Heart left ventricle (tissue), 16 donors: ENCODE results near the gene CLDN18. TPM values are rescaled to one million over a fixed set of nuclear protein-coding genes. Genes with fewer than 3 reads are reported as not detected.
A peak's percentile ranks its signal among the peaks of the same experiment; 100 is the strongest.

ENCODE experiments used
- ATAC-seq, 4 donors: fragments of 200-7000 bp; cut with Tn5 transposase; one replicate each; pipeline ENCODE4 v1.9.1; 2020 to 2022; ENCODE audit warnings: moderate library complexity in 4 of 4, mild to moderate bottlenecking in 3 of 4, moderate number of reproducible peaks in 1 of 4
- DNase-seq, 5 donors: peaks; one replicate each; pipeline ENCODE4 v3.0.0-alpha.2; 2020
- H3K27ac ChIP-seq, 12 donors: fragments of 200-600 bp; sonication (generic) in 4 of 12; one replicate each; pipeline versions ENCODE4 v1.5.0 to v1.8.0; 2016 to 2022; ENCODE audit warnings: mild to moderate bottlenecking in 2 of 12
- H3K27me3 ChIP-seq, 9 donors: fragments of 200-600 bp; sonication (generic) in 2 of 9; one replicate each; pipeline versions ENCODE4 v1.5.1 to v1.8.0; 2016 to 2022; ENCODE audit warnings: mild to moderate bottlenecking in 3 of 9
- H3K36me3 ChIP-seq, 9 donors: fragments of 200-600 bp; sonication (generic) in 2 of 9; one replicate each; pipeline versions ENCODE4 v1.5.0 to v1.8.0; 2018 to 2022; ENCODE audit warnings: mild to moderate bottlenecking in 2 of 9
- H3K4me1 ChIP-seq, 12 donors: fragments of 200-600 bp; sonication (generic) in 4 of 12; one replicate each; pipeline versions ENCODE4 v1.5.0 to v1.8.0; 2016 to 2022; ENCODE audit warnings: mild to moderate bottlenecking in 3 of 12
- H3K4me3 ChIP-seq, 12 donors: fragments of 200-600 bp; sonication (generic) in 4 of 12; one replicate each; pipeline versions ENCODE4 v1.5.0 to v1.8.0; 2017 to 2022; ENCODE audit warnings: mild to moderate bottlenecking in 9 of 12, moderate library complexity in 4 of 12
- H3K9me3 ChIP-seq, 12 donors: fragments of 200-600 bp; sonication (generic) in 4 of 12; one replicate each; pipeline versions ENCODE4 v1.5.0 to v1.8.0; 2016 to 2022; ENCODE audit warnings: mild to moderate bottlenecking in 1 of 12
- POLR2A ChIP-seq, 2 donors: fragments of 450-650 bp; IDR thresholded peaks; one replicate each; pipeline ENCODE4 v1.6.1; 2017; ENCODE audit warnings: antibody characterized with exemption in 2 of 2, mild to moderate bottlenecking in 2 of 2, moderate library complexity in 2 of 2
- WGBS, 4 donors: extraction: QIAGEN DNeasy Blood & Tissue Kit in 2 of 4; methylation state at CpG; one replicate each; pipeline versions ENCODE4 v1.1.5 to v1.1.7; 2013 to 2018; 5-methylcytosine and 5-hydroxymethylcytosine counted together
- intact Hi-C, 10 donors: fragments of 100-400 bp; cut with DNase I; formaldehyde crosslinking; loops; one replicate each; pipeline versions ENCODE4 v1.11.1 to v1.14.2; 2022
- polyA plus RNA-seq, 2 donors: library from polyadenylated mRNA; stranded (reverse); fragments of 200-250 nt; gene quantifications; one replicate each; pipeline ENCODE4 v1.2.3, GENCODE V29; 2013
- total RNA-seq, 9 donors: library from RNA; depleted of rRNA in 2 of 9; stranded (reverse); fragments of >200 nt in 2 of 9; fragmentation: NEBNext Ultra II Directional in 3 of 9; extraction: Animal tissue kit (Norgen Biotek cat#: 25700) in 3 of 9; gene quantifications; one replicate each; pipeline versions ENCODE4 v1.1.0 to v1.2.4, GENCODE V29; 2016 to 2023
- TF ChIP-seq, protein P1 (sequence below), 12 donors: fragments of 200-600 bp; sonication (generic) in 4 of 12; IDR thresholded peaks; one replicate each; pipeline versions ENCODE4 v1.5.0 to v1.8.0; 2018 to 2022; ENCODE audit warnings: antibody characterized with exemption in 12 of 12, mild to moderate bottlenecking in 5 of 12
- donor health status: ischemic (EF 13 %, LVEDD 7.1; RV severe dilation, severe dysfunction).
- donor health status: healthy with polysubstance abuse.
- donor health status: DM: no; HTN: yes; CAD: no.
- donor health status: DM: no; HTN: no; CAD: no.
- donor health status: ischemic (EF 25% LVEDD 6.9; RV normal size, moderate dysfunction).
- donor health status: ischemic (EF 25% LVEDD 5.7; RV mildly dilated, moderate dysfunction).
- donor health status: healthy.
- donor health status: DM: yes; HTN: yes; CAD: no.
- donor health status: ischemic (EF 35%, LVEDD 5.7; RV mildly dilated, moderate dysfunction).
- donor health status: nonischemic (EF 11% LVEDD 7.7; RV severe dilation, severe dysfunction).
- donor health status: DM: yes; HTN: yes; CAD: no.
- donor health status: PGD.
- donor health status: ischemic (EF 29% LVEDD 5.4; RV normal size, mild dysfunction).
- donor health status: nonischemic (EF 23%, LVEDD 6.1; RV moderate dilation, normal function).

The CLDN18 gene
- total and polyA plus RNA-seq, 11 donors, result 0.01 TPM; not detected in 10

DNA sequence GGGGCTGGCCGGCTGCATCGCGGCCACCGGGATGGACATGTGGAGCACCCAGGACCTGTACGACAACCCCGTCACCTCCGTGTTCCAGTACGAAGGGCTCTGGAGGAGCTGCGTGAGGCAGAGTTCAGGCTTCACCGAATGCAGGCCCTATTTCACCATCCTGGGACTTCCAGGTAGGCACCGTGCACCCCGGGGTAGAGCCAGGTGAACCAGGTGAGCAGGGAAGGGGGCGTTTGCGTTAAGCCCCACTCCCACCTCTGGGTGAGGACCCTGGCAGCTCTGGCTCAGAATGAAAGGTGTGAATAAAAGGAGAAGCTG is 267 bp downstream of the CLDN18 start:
- intact Hi-C loops, result loop anchor here in 1 of 10 donors (5.0 kb wide), 1 partner anchor 107 kb away; the partner anchor contains the start of gene DZIP1L
- Histone ChIP-seq H3K4me1 (peaks cover 0 to 7% (median 0%) of the 10 kb centered on the region in 12 donors), H3K36me3 (no peaks in the 10 kb centered on the region), H3K4me3 (no peak overlapping the region), H3K27ac (no peak overlapping the region), H3K27me3 (no peaks in the 10 kb centered on the region), H3K9me3 (no peaks in the 10 kb centered on the region)
- no peak for TF ChIP-seq POLR2A (IDR thresholded peaks at IDR 0.05)
- TF ChIP-seq, protein P1, sequence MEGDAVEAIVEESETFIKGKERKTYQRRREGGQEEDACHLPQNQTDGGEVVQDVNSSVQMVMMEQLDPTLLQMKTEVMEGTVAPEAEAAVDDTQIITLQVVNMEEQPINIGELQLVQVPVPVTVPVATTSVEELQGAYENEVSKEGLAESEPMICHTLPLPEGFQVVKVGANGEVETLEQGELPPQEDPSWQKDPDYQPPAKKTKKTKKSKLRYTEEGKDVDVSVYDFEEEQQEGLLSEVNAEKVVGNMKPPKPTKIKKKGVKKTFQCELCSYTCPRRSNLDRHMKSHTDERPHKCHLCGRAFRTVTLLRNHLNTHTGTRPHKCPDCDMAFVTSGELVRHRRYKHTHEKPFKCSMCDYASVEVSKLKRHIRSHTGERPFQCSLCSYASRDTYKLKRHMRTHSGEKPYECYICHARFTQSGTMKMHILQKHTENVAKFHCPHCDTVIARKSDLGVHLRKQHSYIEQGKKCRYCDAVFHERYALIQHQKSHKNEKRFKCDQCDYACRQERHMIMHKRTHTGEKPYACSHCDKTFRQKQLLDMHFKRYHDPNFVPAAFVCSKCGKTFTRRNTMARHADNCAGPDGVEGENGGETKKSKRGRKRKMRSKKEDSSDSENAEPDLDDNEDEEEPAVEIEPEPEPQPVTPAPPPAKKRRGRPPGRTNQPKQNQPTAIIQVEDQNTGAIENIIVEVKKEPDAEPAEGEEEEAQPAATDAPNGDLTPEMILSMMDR (IDR thresholded peaks at IDR 0.05), result no peak
- 93 to 97% (median 95%) methylated on average over 14 of the region's 14 CpGs for WGBS, 4 donors
- no peak for DNase-seq
- no peak for ATAC-seq

DNA sequence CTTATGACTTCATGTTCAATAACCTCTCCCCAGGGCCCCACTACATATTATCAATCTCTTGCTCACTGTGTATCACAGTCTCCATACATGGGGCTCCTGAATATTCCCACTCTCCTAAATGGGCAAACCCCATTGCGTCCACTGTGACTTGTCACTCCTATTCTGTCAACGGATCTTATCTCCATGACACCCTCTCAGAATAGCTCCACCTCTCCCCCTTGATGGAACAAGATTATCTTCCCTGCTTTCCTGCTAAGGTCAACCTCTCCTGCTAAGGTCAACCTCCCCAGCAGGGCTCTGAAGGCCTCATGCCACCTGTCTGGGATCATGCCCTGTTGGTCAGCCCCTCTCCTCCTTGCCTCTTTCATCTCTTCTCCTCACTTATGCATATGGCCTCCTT is 1.8 kb downstream of the CLDN18 start:
- TF ChIP-seq POLR2A (IDR thresholded peaks at IDR 0.05), result no peak
- TF ChIP-seq, protein P1 (IDR thresholded peaks at IDR 0.05), result no peak
- peak; percentile 70 to 93 (median 90) for ATAC-seq
- H3K9me3 ChIP-seq, result no peaks in the 10 kb centered on the region
- H3K27me3 ChIP-seq, result no peaks in the 10 kb centered on the region
- H3K27ac ChIP-seq, result no peak overlapping the region
- no peaks in the 10 kb centered on the region for H3K36me3 ChIP-seq
- no peak overlapping the region for H3K4me3 ChIP-seq
- H3K4me1 ChIP-seq, result peaks cover 0 to 7% (median 0%) of the 10 kb centered on the region in 12 donors
- peak in 2 of 5 donors; percentile 20 to 31 for DNase-seq
- intact Hi-C loops, result loop anchor here in 1 of 10 donors (5.0 kb wide), 1 partner anchor 106 kb away; the partner anchor contains the start of gene DZIP1L
- WGBS, 4 donors, result 19 to 30% (median 21%) methylated on average over 2 of the region's 2 CpGs

DNA sequence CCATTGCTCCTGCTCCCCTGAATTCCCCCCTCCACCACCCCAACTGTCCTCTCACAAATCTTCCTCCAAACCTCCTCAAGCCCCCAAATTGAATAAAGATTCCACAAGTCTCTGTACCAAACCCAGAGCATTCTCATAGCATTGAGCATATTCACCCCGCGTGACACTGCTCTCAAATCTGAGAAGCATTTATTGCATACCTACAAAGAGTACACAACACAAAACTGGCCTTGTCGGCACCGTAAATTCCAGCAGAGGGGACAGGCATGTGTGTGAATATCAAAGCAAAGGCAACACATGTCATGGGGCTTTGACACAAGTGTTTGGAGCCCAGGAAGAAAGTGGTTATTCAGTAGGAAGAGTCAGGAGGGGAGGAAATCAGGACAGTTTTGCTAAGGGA is 2.6 kb downstream of the CLDN18 start:
- H3K9me3 ChIP-seq, result no peaks in the 10 kb centered on the region
- DNase-seq, result no peak
- TF ChIP-seq, protein P1 (IDR thresholded peaks at IDR 0.05), result no peak
- intact Hi-C loops, result loop anchor here in 1 of 10 donors (5.0 kb wide), 1 partner anchor 105 kb away; the partner anchor contains the start of gene DZIP1L
- no peaks in the 10 kb centered on the region for H3K36me3 ChIP-seq
- ATAC-seq, result no peak
- no peaks in the 10 kb centered on the region for H3K27me3 ChIP-seq
- peaks cover 0 to 7% (median 0%) of the 10 kb centered on the region in 12 donors for H3K4me1 ChIP-seq
- no peak overlapping the region for H3K4me3 ChIP-seq
- 76 to 88% (median 80%) methylated on average over 4 of the region's 4 CpGs for WGBS, 4 donors
- no peak overlapping the region for H3K27ac ChIP-seq

DNA sequence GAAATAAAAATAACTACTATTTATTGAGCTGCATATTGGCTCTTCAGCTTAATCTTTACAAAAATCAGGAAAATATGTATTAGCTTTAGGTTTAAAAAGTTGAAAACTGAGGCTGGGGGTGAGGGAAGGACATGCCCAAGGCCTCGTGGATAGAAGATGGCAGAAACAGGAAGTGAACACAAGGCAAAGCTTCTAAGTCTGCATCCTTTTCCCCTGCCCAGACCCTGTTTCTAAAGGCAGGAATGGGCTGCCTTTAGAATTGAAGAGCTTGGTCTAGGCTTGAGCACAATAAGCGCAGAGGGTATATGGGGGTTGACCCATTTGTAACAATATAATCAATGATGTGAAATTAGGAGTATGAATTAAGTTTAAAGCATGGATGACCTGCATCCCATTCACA is 6.1 kb downstream of the CLDN18 start:
- H3K9me3 ChIP-seq, result peaks cover 0 to 3% (median 0%) of the 10 kb centered on the region in 12 donors
- no peak for TF ChIP-seq POLR2A (IDR thresholded peaks at IDR 0.05)
- 71 to 82% (median 76%) methylated on average over 2 of the region's 2 CpGs for WGBS, 4 donors
- no peaks in the 10 kb centered on the region for H3K36me3 ChIP-seq
- peaks cover 0 to 7% (median 0%) of the 10 kb centered on the region in 12 donors for H3K4me1 ChIP-seq
- no peaks in the 10 kb centered on the region for H3K27me3 ChIP-seq
- DNase-seq, result no peak
- no peak overlapping the region for H3K4me3 ChIP-seq
- intact Hi-C loops, result no loop called here
- no peak for ATAC-seq
- H3K27ac ChIP-seq, result no peak overlapping the region
